ENCODE measurements around the gene C13orf46. TPM values are rescaled to one million over a fixed set of nuclear protein-coding genes. Genes with fewer than 3 reads are reported as not detected.

Gene C13orf46
- total and polyA plus RNA-seq, 2 donors (not counting 1 experiment from before 2014, with no cell fraction given) = 1.4 to 4.8 TPM

DNA sequence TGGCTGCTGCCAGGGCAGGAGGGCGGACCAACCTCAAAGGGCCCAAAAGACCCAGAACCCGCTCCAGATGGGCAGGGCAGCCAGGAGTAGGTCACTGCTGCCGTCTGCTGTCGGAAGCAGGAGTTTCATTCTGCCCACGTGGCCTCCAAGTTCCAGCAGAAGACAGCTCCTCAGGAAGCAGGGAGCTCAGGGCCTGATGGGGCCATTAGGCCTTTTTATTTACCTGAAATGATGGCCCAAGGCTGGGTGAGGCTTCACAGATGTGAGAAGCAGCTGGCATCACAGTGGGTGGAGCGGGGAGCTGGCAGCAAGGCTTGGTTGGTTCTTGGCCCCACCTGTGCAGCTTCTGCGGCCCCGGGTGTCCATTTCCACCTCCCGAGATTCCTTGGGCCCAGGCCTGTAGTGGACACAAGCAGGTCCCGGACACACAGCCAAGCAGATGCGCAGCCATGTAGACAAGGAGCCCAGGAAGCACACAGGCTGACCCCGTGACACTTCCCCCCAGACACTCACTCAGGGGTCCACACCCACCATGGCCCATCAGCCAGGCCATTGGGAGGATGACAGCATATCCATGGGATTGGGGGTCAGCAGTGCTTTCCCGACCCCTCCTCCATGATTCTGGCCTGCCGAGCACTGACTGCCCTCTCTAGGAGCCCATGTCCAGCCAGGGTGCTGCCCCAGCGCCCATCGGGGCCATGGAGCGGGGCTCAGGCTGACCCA, 26.4 kb downstream of the C13orf46 start:
- H3K4me1 ChIP-seq (ENCODE audit: control insufficient read depth in 2 of 2, insufficient read depth in 2 of 2, low read length in 2 of 2) = peaks cover 7 to 23% of the 10 kb centered on the region in 2 donors
- intact Hi-C loops (cut with micrococcal nuclease) = no loop called here
- no peaks in the 10 kb centered on the region for H3K79me2 ChIP-seq (ENCODE audit: control insufficient read depth, insufficient read depth, low read length)
- no peak overlapping the region for H2AFZ ChIP-seq (ENCODE audit: insufficient read depth, low read depth, low read length, poor library complexity, severe bottlenecking)
- no peaks in the 10 kb centered on the region for H3K36me3 ChIP-seq (replicated peaks in 1 of 2; ENCODE audit: control extremely low read depth in 1 of 2, control insufficient read depth in 1 of 2, extremely low read depth in 1 of 2, insufficient read depth in 2 of 2, low read length in 1 of 2)
- no peaks in the 10 kb centered on the region for H3K27me3 Mint-ChIP-seq
- H3K9me3 ChIP-seq (ENCODE audit: control extremely low read depth in 1 of 3, control insufficient read depth in 2 of 3, insufficient read depth in 1 of 3, low read length in 2 of 3) = peaks cover 0 to 11% (median 0%) of the 10 kb centered on the region in 3 donors
- no peak for TF ChIP-seq EZH2 (IDR thresholded peaks at IDR 0.05; ENCODE audit: borderline replicate concordance, insufficient read depth, low read depth, low read length, poor library complexity, severe bottlenecking)
- TF ChIP-seq, protein P1, sequence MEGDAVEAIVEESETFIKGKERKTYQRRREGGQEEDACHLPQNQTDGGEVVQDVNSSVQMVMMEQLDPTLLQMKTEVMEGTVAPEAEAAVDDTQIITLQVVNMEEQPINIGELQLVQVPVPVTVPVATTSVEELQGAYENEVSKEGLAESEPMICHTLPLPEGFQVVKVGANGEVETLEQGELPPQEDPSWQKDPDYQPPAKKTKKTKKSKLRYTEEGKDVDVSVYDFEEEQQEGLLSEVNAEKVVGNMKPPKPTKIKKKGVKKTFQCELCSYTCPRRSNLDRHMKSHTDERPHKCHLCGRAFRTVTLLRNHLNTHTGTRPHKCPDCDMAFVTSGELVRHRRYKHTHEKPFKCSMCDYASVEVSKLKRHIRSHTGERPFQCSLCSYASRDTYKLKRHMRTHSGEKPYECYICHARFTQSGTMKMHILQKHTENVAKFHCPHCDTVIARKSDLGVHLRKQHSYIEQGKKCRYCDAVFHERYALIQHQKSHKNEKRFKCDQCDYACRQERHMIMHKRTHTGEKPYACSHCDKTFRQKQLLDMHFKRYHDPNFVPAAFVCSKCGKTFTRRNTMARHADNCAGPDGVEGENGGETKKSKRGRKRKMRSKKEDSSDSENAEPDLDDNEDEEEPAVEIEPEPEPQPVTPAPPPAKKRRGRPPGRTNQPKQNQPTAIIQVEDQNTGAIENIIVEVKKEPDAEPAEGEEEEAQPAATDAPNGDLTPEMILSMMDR (IDR thresholded peaks at IDR 0.05) = no peak
- H3K9ac ChIP-seq (ENCODE audit: low read length) = no peak overlapping the region
- POLR2A ChIA-PET = no interaction called here
- H3K27ac ChIP-seq (ENCODE audit: low read length in 2 of 2) = no peak overlapping the region
- H4K20me1 ChIP-seq (ENCODE audit: control insufficient read depth, insufficient read depth, low read length, poor library complexity, severe bottlenecking) = no peaks in the 10 kb centered on the region
- CTCF ChIA-PET = interaction anchor here (0.9 to 2.3 kb wide), 3 partner anchors 279 to 288 kb away, joined by 3 to 8 read pairs (median 5); no protein-coding TSS in a partner anchor
- peaks cover 17% of the 10 kb centered on the region for H3K4me1 Mint-ChIP-seq
- H3K27me3 ChIP-seq (replicated peaks in 1 of 4; ENCODE audit: control extremely low read depth in 1 of 4, control insufficient read depth in 3 of 4, insufficient read depth in 4 of 4, low read length in 3 of 4) = peaks cover 0 to 12% (median 0%) of the 10 kb centered on the region in 4 experiments
- H3K4me2 ChIP-seq (replicated peaks; ENCODE audit: low read depth, low read length, poor library complexity, severe bottlenecking) = no peak overlapping the region
- H3K9me3 Mint-ChIP-seq (ENCODE audit: insufficient read depth) = no peaks in the 10 kb centered on the region
- DNase-seq = no peak
- H3K4me3 ChIP-seq (ENCODE audit: control extremely low read depth in 1 of 5, extremely low read depth in 1 of 5, insufficient read depth in 1 of 5, low read depth in 2 of 5, low read length in 4 of 5) = no peak overlapping the region
- WGBS (ENCODE audit: insufficient coverage) = 74% methylated on average over 17 of the region's 17 CpGs
- no peak overlapping the region for H3K27ac Mint-ChIP-seq
- ATAC-seq (ENCODE audit: low read depth) = no peak
- H3K4me3 Mint-ChIP-seq = no peak overlapping the region

All from B cell (primary cell).